HepG2 (cell line): Measurements from ENCODE around the gene ATOH8. TPM values are rescaled to one million over a fixed set of nuclear protein-coding genes. Genes with fewer than 3 reads are reported as not detected.

ENCODE experiments used
- ATAC-seq: fragments of 200-7000 bp; cut with Tn5 transposase; 3 replicates; pipeline ENCODE4 v1.9.1; 2020; ENCODE audit warnings: mild to moderate bottlenecking, moderate library complexity
- BruUV-seq: library from RNA; stranded (reverse); fragments of 400-500 nt; replicated peaks from 2 replicates; lab custom pipeline; 2021; lab: Mats Ljungman, UMichigan
- CTCF ChIA-PET: fragments of 300-600 bp; formaldehyde crosslinking; extraction: SDS; loops from one replicate; lab custom pipeline; 2021; ENCODE audit warnings: low total read pairs, inconsistent platforms, low intra/inter-chr PET ratio; lab: Yijun Ruan, JAX
- POLR2A ChIA-PET: fragments of 350-600 bp; sonication (Branson Sonifier 250); formaldehyde crosslinking; loops from one replicate; lab custom pipeline; 2020; ENCODE audit warnings: antibody characterized with exemption, inconsistent platforms; lab: Yijun Ruan, JAX
- DNase-seq: peaks from one replicate; pipeline ENCODE4 v3.0.0-alpha.2; 2015; ENCODE audit warnings: low spot score
- FAIRE-seq: peaks from 3 replicates; lab custom pipeline; 2011; peaks lifted over from hg19 to GRCh38; lab: Jason Lieb, UNC
- H2AFZ ChIP-seq: one replicate; pipeline ENCODE4 v1.6.1; 2011; ENCODE audit warnings: low read length, inconsistent platforms
- H3K27ac ChIP-seq: fragments of 300-600 bp; 3 replicates; pipeline ENCODE4 v1.8.0; 2011; ENCODE audit warnings: mixed run types, mild to moderate bottlenecking, mixed read lengths, low read length, inconsistent platforms; ENCODE audit not compliant: insufficient read depth; ENCODE audit errors: extremely low read length
- H3K27me3 ChIP-seq, 2 experiments: fragments of 200-600 bp in 1 of 2; 2 replicates in 1 of 2; 3 replicates in 1 of 2; pipeline versions ENCODE4 v1.6.0 to v1.8.0; 2011; ENCODE audit warnings: low read length in 2 of 2, mild to moderate bottlenecking in 2 of 2, moderate library complexity in 2 of 2, inconsistent platforms in 1 of 2; ENCODE audit not compliant: insufficient read depth in 2 of 2, control insufficient read depth in 1 of 2
- H3K36me3 ChIP-seq, 2 experiments: fragments of 200-600 bp in 1 of 2; replicated peaks in 1 of 2; 2 replicates in 1 of 2; 3 replicates in 1 of 2; pipeline versions ENCODE4 v1.5.1 to v1.8.0; 2011; ENCODE audit warnings: low read length in 2 of 2, inconsistent platforms in 1 of 2; ENCODE audit not compliant: insufficient read depth in 2 of 2, control insufficient read depth in 1 of 2
- H3K4me1 ChIP-seq: 2 replicates; pipeline ENCODE4 v1.5.1; 2012; ENCODE audit warnings: low read length, inconsistent platforms; ENCODE audit not compliant: insufficient read depth
- H3K4me2 ChIP-seq: 2 replicates; pipeline ENCODE4 v1.6.0; 2011; ENCODE audit warnings: low read depth, low read length, inconsistent platforms
- H3K4me3 ChIP-seq, 3 experiments: fragments of 200-600 bp in 1 of 3; sonication (generic), shearing (Covaris generic) in 1 of 3; replicated peaks in 1 of 3; 2 replicates each; pipeline ENCODE4 v1.5.1; 2011 to 2016; ENCODE audit warnings: low read length in 3 of 3, inconsistent platforms in 2 of 3, low read depth in 2 of 3, mild to moderate bottlenecking in 2 of 3, control low read depth in 1 of 3, mixed read lengths in 1 of 3; ENCODE audit not compliant: insufficient read depth in 1 of 3
- H3K79me2 ChIP-seq: one replicate; pipeline ENCODE4 v1.6.1; 2011; ENCODE audit warnings: low read length, inconsistent platforms; ENCODE audit not compliant: insufficient read depth
- H3K9ac ChIP-seq: 2 replicates; pipeline ENCODE4 v1.6.0; 2011; ENCODE audit warnings: mild to moderate bottlenecking, low read depth, low read length, inconsistent platforms; ENCODE audit not compliant: insufficient read depth
- H3K9me3 ChIP-seq: 2 replicates; pipeline ENCODE4 v1.5.1; 2012; ENCODE audit warnings: mild to moderate bottlenecking, low read length
- H4K20me1 ChIP-seq: 2 replicates; pipeline ENCODE4 v1.6.0; 2011; ENCODE audit warnings: inconsistent platforms, mild to moderate bottlenecking, low read length, moderate library complexity; ENCODE audit not compliant: insufficient read depth
- NFKBIZ ChIP-seq: IDR thresholded peaks from 2 replicates; pipeline ENCODE4 v1.6.1; 2018; ENCODE audit warnings: missing genetic modification reagents, missing compliant biosample characterization
- RFXAP ChIP-seq: sonication (generic); formaldehyde crosslinking; IDR thresholded peaks from 2 replicates; pipeline ENCODE4 v1.4.0; 2020; ENCODE audit warnings: missing genetic modification reagents, borderline replicate concordance
- STAG1 ChIP-seq: sonication (generic); formaldehyde crosslinking; IDR thresholded peaks from 2 replicates; pipeline ENCODE4 v1.4.0; 2020; ENCODE audit warnings: missing genetic modification reagents
- WGBS: methylation state at CpG from one replicate; pipeline ENCODE4 v1.1.6; 2017; ENCODE audit warnings: low lambda C conversion rate; 5-methylcytosine and 5-hydroxymethylcytosine counted together
- in situ Hi-C: cut with HindIII; loops from 2 replicates; pipeline ENCODE4 v1.10.0; 2017; ENCODE audit warnings: low pct_unique_long_range_greater_than_20kb; ENCODE audit not compliant: extremely low pct_ligation_motif_present
- intact Hi-C: fragments of 100-400 bp; cut with micrococcal nuclease; formaldehyde crosslinking; loops from one replicate; pipeline ENCODE4 v1.10.0; 2022; ENCODE audit not compliant: unreplicated experiment
- polyA plus RNA-seq, 8 experiments: library from polyadenylated mRNA; depleted of rRNA in 3 of 8; stranded (reverse) in 7 of 8; unstranded in 1 of 8; fragments of >200 nt; fragmentation: Illumina TruSeq in 4 of 8; extraction: Trizol in 4 of 8; gene quantifications; 2 replicates each; pipeline versions ENCODE4 v1.2.1 to v1.2.3, GENCODE V29; 2011 to 2016; ENCODE audit warnings: low read depth in 4 of 8, missing spikeins in 1 of 8, mixed read lengths in 1 of 8; ENCODE audit not compliant: insufficient read depth in 1 of 8
- total RNA-seq, 5 experiments: library from RNA; depleted of rRNA; stranded (reverse); fragments of >200 nt; fragmentation: Illumina TruSeq; extraction: Trizol; gene quantifications; 2 replicates each; pipeline ENCODE4 v1.2.3, GENCODE V29; 2016; ENCODE audit warnings: low read depth in 1 of 5
- TF ChIP-seq, protein P1 (sequence below): sonication (generic); formaldehyde crosslinking; IDR thresholded peaks from 2 replicates; pipeline ENCODE4 v1.5.0; 2020; ENCODE audit warnings: mild to moderate bottlenecking, missing genetic modification reagents, moderate library complexity
- TF ChIP-seq, protein P2 (sequence below): fragments of 450-650 bp; IDR thresholded peaks from 2 replicates; pipeline ENCODE4 v1.6.1; 2017; ENCODE audit warnings: mild to moderate bottlenecking

The ATOH8 gene
- total and polyA plus RNA-seq, 2 of the 13 experiments (the other 11 are each of a cell fraction or from before 2014, with no cell fraction given): 0.13 to 0.61 TPM

DNA sequence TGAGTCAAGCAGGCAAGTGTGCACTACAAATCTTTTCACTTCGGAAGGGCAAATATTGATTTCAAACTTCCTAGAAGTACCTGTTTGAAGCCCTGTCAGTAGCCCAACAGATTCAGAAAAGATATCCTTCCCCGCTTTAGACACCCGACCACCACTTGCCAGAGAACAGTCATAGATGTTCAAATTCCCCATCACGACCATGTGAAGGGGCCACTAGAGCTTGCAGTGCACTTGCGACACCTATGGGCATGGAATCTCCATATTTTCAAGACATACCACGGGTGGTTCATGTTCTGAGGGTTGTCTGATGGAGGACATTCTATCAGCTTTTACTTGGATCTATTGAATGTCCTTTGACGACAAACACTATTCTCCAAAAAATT, 35.8 kb upstream of the ATOH8 start:
- 35% methylated on average over 7 of the region's 7 CpGs for WGBS

More for the DNA sequence above, 35.8 kb upstream of the ATOH8 start:
- intact Hi-C loops: no loop called here
- no peaks in the 10 kb centered on the region for H4K20me1 ChIP-seq
- no peak overlapping the region for H3K27ac ChIP-seq
- DNase-seq (no peak), ATAC-seq (peak; percentile 61), FAIRE-seq (peak; percentile 44)
- TF ChIP-seq, protein P1, sequence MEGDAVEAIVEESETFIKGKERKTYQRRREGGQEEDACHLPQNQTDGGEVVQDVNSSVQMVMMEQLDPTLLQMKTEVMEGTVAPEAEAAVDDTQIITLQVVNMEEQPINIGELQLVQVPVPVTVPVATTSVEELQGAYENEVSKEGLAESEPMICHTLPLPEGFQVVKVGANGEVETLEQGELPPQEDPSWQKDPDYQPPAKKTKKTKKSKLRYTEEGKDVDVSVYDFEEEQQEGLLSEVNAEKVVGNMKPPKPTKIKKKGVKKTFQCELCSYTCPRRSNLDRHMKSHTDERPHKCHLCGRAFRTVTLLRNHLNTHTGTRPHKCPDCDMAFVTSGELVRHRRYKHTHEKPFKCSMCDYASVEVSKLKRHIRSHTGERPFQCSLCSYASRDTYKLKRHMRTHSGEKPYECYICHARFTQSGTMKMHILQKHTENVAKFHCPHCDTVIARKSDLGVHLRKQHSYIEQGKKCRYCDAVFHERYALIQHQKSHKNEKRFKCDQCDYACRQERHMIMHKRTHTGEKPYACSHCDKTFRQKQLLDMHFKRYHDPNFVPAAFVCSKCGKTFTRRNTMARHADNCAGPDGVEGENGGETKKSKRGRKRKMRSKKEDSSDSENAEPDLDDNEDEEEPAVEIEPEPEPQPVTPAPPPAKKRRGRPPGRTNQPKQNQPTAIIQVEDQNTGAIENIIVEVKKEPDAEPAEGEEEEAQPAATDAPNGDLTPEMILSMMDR (CRISPR knock-in tag): peak; percentile 40
- TF ChIP-seq STAG1 (CRISPR knock-in tag) (peak; percentile 41), NFKBIZ (CRISPR knock-in tag) (no peak), RFXAP (no peak)
- TF ChIP-seq, protein P2, sequence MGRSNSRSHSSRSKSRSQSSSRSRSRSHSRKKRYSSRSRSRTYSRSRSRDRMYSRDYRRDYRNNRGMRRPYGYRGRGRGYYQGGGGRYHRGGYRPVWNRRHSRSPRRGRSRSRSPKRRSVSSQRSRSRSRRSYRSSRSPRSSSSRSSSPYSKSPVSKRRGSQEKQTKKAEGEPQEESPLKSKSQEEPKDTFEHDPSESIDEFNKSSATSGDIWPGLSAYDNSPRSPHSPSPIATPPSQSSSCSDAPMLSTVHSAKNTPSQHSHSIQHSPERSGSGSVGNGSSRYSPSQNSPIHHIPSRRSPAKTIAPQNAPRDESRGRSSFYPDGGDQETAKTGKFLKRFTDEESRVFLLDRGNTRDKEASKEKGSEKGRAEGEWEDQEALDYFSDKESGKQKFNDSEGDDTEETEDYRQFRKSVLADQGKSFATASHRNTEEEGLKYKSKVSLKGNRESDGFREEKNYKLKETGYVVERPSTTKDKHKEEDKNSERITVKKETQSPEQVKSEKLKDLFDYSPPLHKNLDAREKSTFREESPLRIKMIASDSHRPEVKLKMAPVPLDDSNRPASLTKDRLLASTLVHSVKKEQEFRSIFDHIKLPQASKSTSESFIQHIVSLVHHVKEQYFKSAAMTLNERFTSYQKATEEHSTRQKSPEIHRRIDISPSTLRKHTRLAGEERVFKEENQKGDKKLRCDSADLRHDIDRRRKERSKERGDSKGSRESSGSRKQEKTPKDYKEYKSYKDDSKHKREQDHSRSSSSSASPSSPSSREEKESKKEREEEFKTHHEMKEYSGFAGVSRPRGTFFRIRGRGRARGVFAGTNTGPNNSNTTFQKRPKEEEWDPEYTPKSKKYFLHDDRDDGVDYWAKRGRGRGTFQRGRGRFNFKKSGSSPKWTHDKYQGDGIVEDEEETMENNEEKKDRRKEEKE: no peak
- no peak overlapping the region for H3K4me2 ChIP-seq
- peaks cover 6 to 37% of the 10 kb centered on the region in 2 experiments; a peak in 3 of 5 replicates for H3K27me3 ChIP-seq
- H3K79me2 ChIP-seq: no peaks in the 10 kb centered on the region
- no TSS peak for BruUV-seq
- no peaks in the 10 kb centered on the region for H3K36me3 ChIP-seq
- CTCF ChIA-PET: no interaction called here
- H3K4me3 ChIP-seq: no peak overlapping the region
- POLR2A ChIA-PET: no interaction called here
- H3K9me3 ChIP-seq: no peaks in the 10 kb centered on the region
- H3K4me1 ChIP-seq: no peaks in the 10 kb centered on the region
- in situ Hi-C loops: no loop called here
- no peak overlapping the region for H2AFZ ChIP-seq
- H3K9ac ChIP-seq: no peak overlapping the region
